ENCODE measurements around the gene OASL.

OASL gene

GRCh38 chr12:121021754-121022153 is 17.3 kb downstream of the OASL start:
- no peak for TF ChIP-seq ZFX (IDR thresholded peaks at IDR 0.05)
- TF ChIP-seq CTCF (conservative IDR thresholded peaks at IDR 0.05): no peak
- H3K27ac ChIP-seq: no peak overlapping the region

GRCh38 chr12:121018860-121019617 is 20.0 kb downstream of the OASL start:
- TF ChIP-seq CTCF (conservative IDR thresholded peaks at IDR 0.05): no peak
- no peak for TF ChIP-seq ZFX (IDR thresholded peaks at IDR 0.05)
- no peak overlapping the region for H3K27ac ChIP-seq

- TF ChIP-seq ZFX (IDR thresholded peaks at IDR 0.05) (no peak), CTCF (conservative IDR thresholded peaks at IDR 0.05) (no peak)
- no peak overlapping the region for H3K27ac ChIP-seq
Measured at GRCh38 chr12:121017966-121018491, 21.0 kb downstream of the OASL start.

- peak within 1 kb of the TSS; percentile 65 for H3K27ac ChIP-seq
Measured at GRCh38 chr12:121015825-121016766, 22.9 kb downstream of the OASL start, which contains the start of gene C12orf43. TSS of gene C12orf43 (minus strand) at chr12:121016487. CDS start at chr12:121016474, 13 bp downstream.

GRCh38 chr12:121013715-121014114 is 25.3 kb downstream of the OASL start:
- H3K27ac ChIP-seq: no peak overlapping the region
- no peak for TF ChIP-seq CTCF (conservative IDR thresholded peaks at IDR 0.05)
- no peak for TF ChIP-seq ZFX (IDR thresholded peaks at IDR 0.05)

More at GRCh38 chr12:121015825-121016766, 22.9 kb downstream of the OASL start, which contains the start of gene C12orf43:
- TF ChIP-seq CTCF (conservative IDR thresholded peaks at IDR 0.05) (no peak), ZFX (IDR thresholded peaks at IDR 0.05) (no peak)

- TF ChIP-seq CTCF (conservative IDR thresholded peaks at IDR 0.05) (no peak), ZFX (IDR thresholded peaks at IDR 0.05) (no peak)
- H3K27ac ChIP-seq: no peak overlapping the region
Measured at GRCh38 chr12:121011820-121012219, 27.2 kb downstream of the OASL start.

All from C4-2B (cell line).